ENCODE measurements around the gene MDGA2. TPM values are rescaled to one million over a fixed set of nuclear protein-coding genes. Genes with fewer than 3 reads are reported as not detected.
"Not testable (repeated sequence)": the region's sequence is repeated elsewhere in the genome, so short reads cannot be mapped to it uniquely, and the experiment has no call there.

The MDGA2 gene
- total RNA-seq, 1 experiment from 2014 or later = not detected

GRCh38 chr14:46940611-46941010 lies 734.8 kb downstream of the MDGA2 start:
- CTCF ChIA-PET = no interaction called here

GRCh38 chr14:46920542-46920941 lies 754.9 kb downstream of the MDGA2 start:
- no TSS peak for BruUV-seq (replicated peaks)
- POLR2A ChIA-PET = no interaction called here
- H3K27ac Mint-ChIP-seq (ENCODE audit: unreplicated experiment) = no peak overlapping the region

More at GRCh38 chr14:46940611-46941010, 734.8 kb downstream of the MDGA2 start:
- no peaks in the 10 kb centered on the region for H3K4me1 ChIP-seq
- Mint-ChIP-seq H3K27ac (ENCODE audit: unreplicated experiment) (no peak overlapping the region), H3K4me1 (ENCODE audit: low read depth, unreplicated experiment) (no peaks in the 10 kb centered on the region), H3K27me3 (ENCODE audit: insufficient read depth, unreplicated experiment) (no peaks in the 10 kb centered on the region), H3K4me3 (ENCODE audit: unreplicated experiment) (no peak overlapping the region), H3K9me3 (ENCODE audit: unreplicated experiment) (no peaks in the 10 kb centered on the region), H3K36me3 (ENCODE audit: insufficient read depth, unreplicated experiment) (no peaks in the 10 kb centered on the region)
- no peak for TF ChIP-seq CTCF (IDR thresholded peaks at IDR 0.05; ENCODE audit: insufficient read depth in 1 of 2, low read depth in 1 of 2, low read length in 1 of 2, severe bottlenecking in 1 of 2, unreplicated experiment in 1 of 2)
- no peak for DNase-seq
- H3K4me3 ChIP-seq (ENCODE audit: low read depth, low read length) = no peak overlapping the region
- intact Hi-C loops (cut with micrococcal nuclease; ENCODE audit: unreplicated experiment) = no loop called here
- H3K9me3 ChIP-seq = no peaks in the 10 kb centered on the region
- BruUV-seq (replicated peaks) = no TSS peak
- H3K36me3 ChIP-seq (ENCODE audit: control insufficient read depth, insufficient read depth, low read length) = no peaks in the 10 kb centered on the region
- no peaks in the 10 kb centered on the region for H3K27me3 ChIP-seq (replicated peaks; ENCODE audit: control insufficient read depth, insufficient read depth, low read length)
- POLR2A ChIA-PET = no interaction called here

GRCh38 chr14:46915539-46915938 lies 759.9 kb downstream of the MDGA2 start:
- CTCF ChIA-PET; H3K27me3 Mint-ChIP-seq (ENCODE audit: insufficient read depth, unreplicated experiment); H3K9me3 Mint-ChIP-seq (ENCODE audit: unreplicated experiment); H3K36me3 Mint-ChIP-seq (ENCODE audit: insufficient read depth, unreplicated experiment); H3K4me3 Mint-ChIP-seq (ENCODE audit: unreplicated experiment); DNase-seq; H3K4me1 ChIP-seq; intact Hi-C loops (cut with micrococcal nuclease; ENCODE audit: unreplicated experiment); H3K4me1 Mint-ChIP-seq (ENCODE audit: low read depth, unreplicated experiment); H3K4me3 ChIP-seq (ENCODE audit: low read depth, low read length); H3K27me3 ChIP-seq (replicated peaks; ENCODE audit: control insufficient read depth, insufficient read depth, low read length); H3K9me3 ChIP-seq; BruUV-seq (replicated peaks); H3K36me3 ChIP-seq (ENCODE audit: control insufficient read depth, insufficient read depth, low read length); POLR2A ChIA-PET; H3K27ac Mint-ChIP-seq (ENCODE audit: unreplicated experiment): not testable (repeated sequence)

More at GRCh38 chr14:46920542-46920941, 754.9 kb downstream of the MDGA2 start:
- no peak for DNase-seq
- Mint-ChIP-seq H3K27me3 (ENCODE audit: insufficient read depth, unreplicated experiment) (no peaks in the 10 kb centered on the region), H3K36me3 (ENCODE audit: insufficient read depth, unreplicated experiment) (no peaks in the 10 kb centered on the region), H3K4me1 (ENCODE audit: low read depth, unreplicated experiment) (no peaks in the 10 kb centered on the region), H3K4me3 (ENCODE audit: unreplicated experiment) (no peak overlapping the region), H3K9me3 (ENCODE audit: unreplicated experiment) (no peaks in the 10 kb centered on the region)
- H3K36me3 ChIP-seq (ENCODE audit: control insufficient read depth, insufficient read depth, low read length) = no peaks in the 10 kb centered on the region
- no peaks in the 10 kb centered on the region for H3K9me3 ChIP-seq
- CTCF ChIA-PET = no interaction called here
- H3K4me1 ChIP-seq = no peaks in the 10 kb centered on the region
- no peaks in the 10 kb centered on the region for H3K27me3 ChIP-seq (replicated peaks; ENCODE audit: control insufficient read depth, insufficient read depth, low read length)
- no peak overlapping the region for H3K4me3 ChIP-seq (ENCODE audit: low read depth, low read length)
- no peak for TF ChIP-seq CTCF (IDR thresholded peaks at IDR 0.05; ENCODE audit: insufficient read depth in 1 of 2, low read depth in 1 of 2, low read length in 1 of 2, severe bottlenecking in 1 of 2, unreplicated experiment in 1 of 2)
- intact Hi-C loops (cut with micrococcal nuclease; ENCODE audit: unreplicated experiment) = loop anchor here (5.0 kb wide), 1 partner anchor 338 kb away; no protein-coding TSS in a partner anchor

GRCh38 chr14:46902837-46903236 lies 772.6 kb downstream of the MDGA2 start:
- H3K36me3 Mint-ChIP-seq (ENCODE audit: insufficient read depth, unreplicated experiment) = no peaks in the 10 kb centered on the region
- Histone ChIP-seq H3K36me3 (ENCODE audit: control insufficient read depth, insufficient read depth, low read length) (no peaks in the 10 kb centered on the region), H3K9me3 (no peaks in the 10 kb centered on the region), H3K4me3 (ENCODE audit: low read depth, low read length) (no peak overlapping the region), H3K27me3 (replicated peaks; ENCODE audit: control insufficient read depth, insufficient read depth, low read length) (no peaks in the 10 kb centered on the region), H3K4me1 (no peaks in the 10 kb centered on the region)
- no TSS peak for BruUV-seq (replicated peaks)
- no peaks in the 10 kb centered on the region for H3K27me3 Mint-ChIP-seq (ENCODE audit: insufficient read depth, unreplicated experiment)
- intact Hi-C loops (cut with micrococcal nuclease; ENCODE audit: unreplicated experiment) = no loop called here
- no peaks in the 10 kb centered on the region for H3K4me1 Mint-ChIP-seq (ENCODE audit: low read depth, unreplicated experiment)
- H3K27ac Mint-ChIP-seq (ENCODE audit: unreplicated experiment) = no peak overlapping the region
- ChIA-PET CTCF (no interaction called here), POLR2A (no interaction called here)
- TF ChIP-seq CTCF (IDR thresholded peaks at IDR 0.05; ENCODE audit: insufficient read depth in 1 of 2, low read depth in 1 of 2, low read length in 1 of 2, severe bottlenecking in 1 of 2, unreplicated experiment in 1 of 2) = no peak
- H3K9me3 Mint-ChIP-seq (ENCODE audit: unreplicated experiment) = no peaks in the 10 kb centered on the region
- DNase-seq = no peak
- H3K4me3 Mint-ChIP-seq (ENCODE audit: unreplicated experiment) = no peak overlapping the region

Data from Caco-2 (cell line).